HG03159 (cell line): ENCODE results near the gene NGDN.

Source experiments
- ATAC-seq: cut with Tn5 transposase; IDR thresholded peaks from one replicate; pipeline ENCODE4 v1.9.1; 2021; ENCODE audit warnings: mild to moderate bottlenecking, moderate library complexity; ENCODE audit not compliant: unreplicated experiment

NGDN gene

DNA sequence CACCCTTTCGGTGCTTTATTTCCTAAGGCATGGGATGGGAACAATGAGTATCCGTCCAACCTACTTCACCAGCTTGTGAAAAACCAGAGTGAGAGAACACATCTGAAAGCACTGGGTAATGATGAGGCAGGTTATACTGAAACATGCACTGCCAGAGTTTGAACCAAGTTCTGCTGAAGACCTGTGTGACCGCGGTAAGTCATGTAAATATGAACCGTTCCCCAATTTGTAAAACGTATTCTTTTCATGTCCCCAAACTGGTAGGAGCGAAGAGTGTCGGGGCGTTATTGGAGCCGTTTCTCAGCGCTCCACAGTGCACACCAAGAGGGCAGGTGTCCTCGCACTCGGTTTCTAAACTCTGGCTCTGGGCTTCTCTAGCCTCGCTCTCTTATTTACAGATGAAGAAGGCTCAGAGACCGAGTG lies 788 bp upstream of the NGDN start:
- no peak for ATAC-seq

GRCh38 chr14:23469906-23470403 lies 452 bp downstream of the NGDN start:
- no peak for ATAC-seq

GRCh38 chr14:23470947-23471346 lies 1.4 kb downstream of the NGDN start:
- ATAC-seq = no peak

DNA sequence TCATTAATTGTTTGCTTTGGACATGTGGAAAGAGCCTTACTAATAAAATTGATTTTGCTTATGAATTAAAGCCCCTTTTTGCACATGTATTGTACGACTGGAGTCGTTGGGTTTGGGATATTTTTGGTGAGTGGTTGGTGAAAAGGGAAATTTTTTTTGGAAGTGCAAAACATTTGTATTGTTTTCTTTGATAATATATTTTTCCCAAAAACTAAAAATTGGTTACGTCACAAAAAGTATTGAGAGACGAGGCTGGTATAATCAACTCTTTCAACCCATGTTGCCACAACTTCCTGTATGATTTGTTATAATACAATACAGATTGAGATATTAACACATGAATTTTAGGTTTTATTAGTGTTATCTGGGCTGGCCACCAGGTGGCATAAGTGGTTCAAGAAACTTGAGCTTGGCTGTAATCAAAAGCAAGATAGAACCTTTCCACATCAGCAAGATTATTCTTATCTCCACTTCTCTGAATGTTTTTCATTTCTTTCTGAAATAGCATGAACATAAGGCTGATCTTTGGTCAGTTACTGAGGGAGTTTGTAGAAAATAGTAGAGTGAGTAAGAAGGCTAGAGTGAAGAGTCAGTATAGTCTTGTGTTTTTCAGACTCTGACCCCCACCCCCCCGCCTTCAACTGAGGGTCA lies 8.7 kb downstream of the NGDN start:
- ATAC-seq = no peak

DNA sequence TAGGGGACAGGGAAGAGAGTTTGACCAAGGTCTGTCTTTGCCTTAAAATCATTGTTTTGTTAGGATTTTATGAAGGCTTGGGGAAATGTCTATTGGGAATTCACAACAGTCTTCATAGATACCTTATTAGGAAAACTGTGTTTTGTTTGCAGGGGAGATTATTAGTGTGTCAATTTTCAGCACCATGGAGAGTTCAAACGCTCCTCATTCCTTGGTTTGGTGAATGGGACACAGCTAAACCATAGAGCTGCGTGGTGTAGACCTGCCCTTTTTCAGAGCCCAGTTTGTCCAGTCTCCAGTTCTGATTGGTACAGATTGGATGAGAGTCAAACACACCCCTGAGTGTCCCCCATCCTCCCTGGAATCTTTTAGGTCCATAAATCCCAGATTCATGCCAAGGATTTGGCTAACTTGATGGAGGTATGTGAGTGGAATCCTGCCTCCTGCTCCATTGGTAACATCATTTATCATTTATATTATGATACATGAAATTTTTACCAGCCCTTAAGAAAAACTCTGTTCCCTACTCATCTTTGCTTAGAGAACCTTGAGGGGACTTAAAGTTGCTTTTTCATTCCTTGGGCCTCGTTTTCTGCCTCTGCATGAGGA lies 12.0 kb downstream of the NGDN start:
- ATAC-seq = no peak

DNA sequence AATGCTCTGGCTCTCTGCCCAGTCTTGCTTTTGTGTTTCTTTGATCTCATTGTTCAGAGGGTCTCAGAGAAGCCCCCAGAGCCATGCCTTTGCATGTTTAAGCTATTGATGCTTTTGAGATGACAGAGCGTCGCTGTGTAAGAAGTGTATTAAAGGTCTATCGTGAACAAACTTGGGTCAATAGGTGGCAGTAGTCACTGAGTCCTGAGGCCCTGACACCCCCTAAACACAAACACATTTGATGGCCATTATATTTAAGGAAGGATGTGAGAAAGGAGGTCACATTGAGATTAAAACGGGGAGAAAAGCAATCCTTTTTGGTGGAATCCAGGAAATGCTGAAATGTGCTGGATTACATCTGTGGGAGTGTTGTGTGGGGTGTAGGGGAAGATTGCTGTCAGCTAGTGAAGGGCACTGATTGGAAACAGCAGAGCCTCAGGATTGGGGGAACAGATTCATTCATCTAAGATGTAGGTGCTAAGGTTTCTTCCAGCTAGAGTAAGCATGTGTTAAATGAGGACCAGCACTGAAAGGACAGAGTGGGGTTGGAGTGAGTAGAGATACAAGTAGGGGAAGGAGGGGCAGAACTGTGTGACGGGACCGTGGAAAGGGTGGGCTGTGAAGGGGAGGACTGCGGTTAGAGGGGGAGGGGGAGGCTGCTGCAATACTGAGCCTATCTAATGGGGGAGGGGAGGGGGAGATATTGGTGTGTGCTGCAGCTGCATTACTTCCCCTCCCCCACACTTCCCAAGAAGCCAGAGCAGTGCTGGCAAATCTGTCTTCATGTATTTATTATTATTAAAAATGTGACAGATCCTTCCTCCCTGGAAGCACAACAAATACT lies 12.7 kb downstream of the NGDN start:
- ATAC-seq = no peak

GRCh38 chr14:23482823-23483148 lies 13.3 kb downstream of the NGDN start:
- no peak for ATAC-seq

DNA sequence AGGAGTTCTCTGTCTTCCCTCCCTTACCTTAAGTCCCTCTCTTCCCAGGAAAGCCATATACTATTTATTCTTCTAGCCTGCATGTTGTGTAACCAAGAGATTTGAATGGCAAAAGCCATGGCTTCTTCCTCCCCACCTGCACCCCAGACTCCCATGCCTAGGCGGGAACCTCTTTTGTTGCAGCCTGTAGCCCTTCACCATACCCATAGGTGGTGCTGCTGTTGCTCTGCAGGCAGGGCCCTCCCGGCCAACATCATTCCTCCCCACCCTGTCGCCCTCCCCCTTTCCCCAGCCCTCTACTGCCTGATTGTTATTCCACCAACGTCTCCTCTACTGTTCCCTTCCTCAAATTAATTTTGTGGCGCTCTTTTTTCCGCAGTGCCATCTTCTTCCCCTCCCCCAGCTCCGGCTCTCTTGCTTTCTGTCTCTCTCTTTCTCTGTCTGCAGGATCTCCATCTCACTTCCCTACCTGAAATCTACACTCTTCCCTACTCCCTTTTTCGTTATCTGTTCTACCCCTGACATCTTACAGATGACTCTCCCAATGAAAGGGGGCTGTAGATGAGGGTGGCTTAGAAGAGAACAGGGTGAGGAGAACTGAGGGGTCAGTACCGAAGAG lies 13.8 kb downstream of the NGDN start:
- ATAC-seq = no peak

DNA sequence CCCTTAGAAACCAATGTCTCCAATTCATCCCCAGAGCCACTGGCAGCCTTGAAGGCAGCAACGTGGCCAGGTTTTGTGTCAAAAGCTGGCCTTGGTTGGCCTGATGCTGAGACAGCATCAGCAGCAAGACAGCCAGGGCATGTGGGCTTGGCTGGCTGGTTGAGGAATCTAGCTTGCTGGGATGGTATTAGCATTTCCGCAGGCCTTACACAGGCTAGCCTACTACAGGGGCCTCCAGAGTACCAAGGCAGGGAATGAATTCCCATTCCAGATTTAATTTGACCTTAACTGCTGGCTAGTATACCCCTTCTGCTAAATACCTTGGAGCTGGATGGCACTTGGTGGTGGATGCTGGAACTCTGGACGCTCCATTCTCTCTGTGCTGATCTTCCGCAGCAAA lies 15.8 kb downstream of the NGDN start:
- ATAC-seq = no peak

DNA sequence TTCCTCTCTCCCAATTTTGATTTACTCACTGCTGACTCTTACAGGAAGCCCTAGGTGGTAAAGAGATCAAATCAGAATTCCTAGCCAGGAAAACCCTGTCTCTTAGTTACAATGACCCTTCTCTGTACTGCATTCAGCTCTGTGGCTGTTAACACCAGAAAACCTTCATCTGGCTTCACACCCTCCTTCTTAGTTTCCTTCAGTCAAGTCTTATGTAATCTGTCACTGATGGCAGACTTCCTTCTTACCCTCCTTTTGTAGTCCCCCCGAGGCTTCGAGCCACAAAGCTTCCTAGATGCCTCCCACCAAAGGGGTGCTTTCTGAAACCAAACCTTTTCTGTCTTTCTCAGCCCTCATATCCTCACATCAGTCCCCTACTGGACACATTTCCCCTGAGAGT lies 16.5 kb downstream of the NGDN start:
- ATAC-seq = no peak

DNA sequence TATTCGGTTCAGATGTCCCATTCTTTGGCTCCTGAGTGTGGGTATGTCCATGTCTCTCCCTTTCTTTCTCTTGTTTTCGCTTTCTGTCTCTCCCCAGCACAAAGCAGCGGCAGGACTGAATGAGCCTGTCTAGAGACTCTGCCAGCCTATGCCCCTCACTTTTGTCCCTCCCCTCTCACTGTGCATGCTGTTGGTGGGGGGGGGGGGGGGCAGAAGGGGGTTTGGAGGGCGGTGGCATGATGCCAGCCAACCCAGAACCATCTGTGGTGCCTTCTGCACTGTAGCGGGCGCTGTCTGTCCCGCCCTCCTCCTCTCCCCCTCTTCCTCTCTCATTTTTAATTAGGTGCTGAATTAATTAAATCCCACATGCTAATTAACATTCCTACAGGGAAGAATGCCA lies 17.7 kb downstream of the NGDN start:
- ATAC-seq = no peak

DNA sequence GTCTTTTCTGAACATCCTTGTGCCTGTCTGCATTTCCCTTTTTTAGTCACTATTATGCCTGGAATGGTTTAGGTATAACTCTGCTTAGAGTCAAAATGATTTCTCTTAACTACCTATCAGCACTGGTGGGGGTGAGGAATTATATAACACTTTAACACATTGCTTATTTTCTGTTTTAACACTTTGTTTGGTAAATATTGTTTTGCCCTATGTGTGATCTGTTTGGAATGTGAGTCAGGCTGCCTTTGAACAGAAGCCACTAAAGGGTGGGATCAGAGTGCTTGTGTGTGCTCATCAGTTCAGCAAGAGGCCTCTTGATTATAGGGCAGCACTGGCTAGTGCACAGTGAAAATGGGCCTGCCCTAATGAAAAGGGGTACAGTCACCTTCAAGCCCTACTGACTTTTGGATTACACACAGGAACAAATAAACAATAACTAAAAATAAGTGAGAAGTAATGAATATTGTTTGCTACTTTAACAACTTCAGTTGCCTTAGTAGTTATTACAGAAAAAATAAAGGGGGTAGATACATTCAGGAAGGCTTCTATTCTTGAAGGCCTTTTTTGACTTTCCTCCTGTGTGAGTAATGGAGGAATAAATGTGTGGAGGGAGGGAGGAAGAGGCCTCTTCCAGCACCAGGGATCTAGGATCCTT lies 23.2 kb downstream of the NGDN start:
- no peak for ATAC-seq

DNA sequence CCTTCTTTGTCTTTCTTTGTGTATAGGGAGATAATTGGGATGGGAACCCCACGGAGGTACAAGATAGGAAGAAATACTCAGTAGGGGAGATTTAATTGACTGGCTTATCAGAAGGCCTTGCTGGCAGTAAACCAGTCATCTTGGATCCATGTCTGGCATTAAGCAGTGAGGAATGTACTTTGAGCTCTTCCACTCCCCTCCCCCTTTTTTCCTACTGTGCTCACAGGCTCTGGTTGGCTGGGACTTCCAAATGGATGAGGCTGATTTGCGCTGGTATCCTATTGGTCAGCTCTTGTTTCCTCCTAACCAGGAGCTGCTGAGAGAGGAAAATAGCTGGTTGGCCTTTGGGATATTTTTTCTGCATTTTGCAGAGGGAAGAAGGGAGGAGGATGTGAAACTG lies 24.7 kb downstream of the NGDN start:
- ATAC-seq = no peak

GRCh38 chr14:23512156-23512555 lies 42.7 kb downstream of the NGDN start:
- no peak for ATAC-seq

- ATAC-seq = no peak
Measured at GRCh38 chr14:23513005-23513817, 43.7 kb downstream of the NGDN start.

DNA sequence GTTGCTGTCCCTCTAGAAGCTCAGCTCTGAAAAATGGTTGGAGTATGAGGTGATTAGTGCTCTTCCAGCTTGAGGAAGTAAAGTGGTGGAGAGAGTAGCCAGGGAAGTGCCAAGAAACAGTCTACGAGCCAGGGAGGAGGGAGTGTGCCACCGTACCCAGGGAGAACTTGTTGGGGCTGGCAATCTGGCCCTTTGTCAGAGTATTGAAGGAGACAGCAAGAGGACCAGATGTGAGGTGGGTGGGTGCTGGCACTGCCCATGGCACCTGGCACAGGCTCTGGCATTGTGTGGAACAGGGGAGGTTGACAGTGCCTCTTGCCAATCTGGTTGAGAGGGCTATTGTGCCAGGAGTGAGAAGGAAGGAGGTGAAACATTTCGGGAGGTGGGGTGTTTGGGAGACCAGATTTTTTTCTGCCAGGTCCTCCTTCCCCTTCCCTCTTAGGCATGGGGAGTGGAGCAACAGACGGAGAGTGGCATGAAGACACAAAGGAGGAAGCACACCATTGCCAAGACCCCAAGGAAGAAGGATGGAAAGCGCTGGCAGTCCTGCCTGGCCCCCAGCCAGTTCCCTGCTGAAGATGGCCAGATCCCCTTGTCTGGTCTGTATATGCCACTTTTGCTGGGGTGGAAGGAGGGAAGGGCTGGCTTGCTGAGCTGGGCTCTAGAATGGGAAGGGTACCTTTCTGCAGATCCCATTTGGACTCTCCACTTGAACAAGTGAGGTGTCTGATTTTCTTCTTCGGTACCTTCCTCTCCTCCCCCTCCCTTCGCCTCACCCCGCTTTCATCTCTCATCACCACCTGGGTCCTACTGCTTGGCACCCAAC lies 44.5 kb downstream of the NGDN start:
- no peak for ATAC-seq

DNA sequence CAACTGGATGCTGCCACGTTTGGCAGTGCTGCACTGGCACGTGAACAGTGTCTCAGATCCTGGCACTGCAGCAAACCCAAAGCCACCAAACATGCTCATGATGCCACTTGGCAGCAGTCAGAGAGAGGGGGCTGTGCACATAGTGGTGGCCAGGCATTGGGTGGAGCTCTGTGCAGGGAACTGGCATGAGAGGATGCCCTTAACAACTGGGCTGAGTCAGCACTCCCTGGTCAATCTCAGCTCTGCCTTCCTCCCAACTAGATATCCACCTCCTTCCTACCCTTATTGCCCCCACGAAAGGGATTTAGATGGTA lies 45.1 kb downstream of the NGDN start:
- no peak for ATAC-seq

- ATAC-seq = no peak
Measured at GRCh38 chr14:23517650-23518326, 48.3 kb downstream of the NGDN start.

DNA sequence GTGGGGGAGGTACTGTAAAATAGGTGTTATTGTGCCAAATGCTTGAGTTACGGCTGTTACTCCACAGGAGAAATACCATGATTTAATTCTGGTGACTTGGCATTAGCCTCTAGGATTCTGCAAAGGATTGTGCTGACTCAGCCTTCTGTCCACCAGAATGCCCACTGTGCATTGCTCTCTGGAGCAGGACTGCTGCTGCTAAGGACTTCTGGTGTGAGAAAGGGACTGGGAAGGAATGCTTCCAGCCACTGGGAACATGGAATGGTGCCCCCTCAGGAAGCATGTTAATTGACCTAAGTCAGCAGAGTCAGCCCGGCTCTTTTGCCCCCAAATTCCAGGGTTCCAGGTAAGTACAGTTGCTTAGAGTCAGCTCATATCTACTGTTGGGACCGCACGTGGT lies 49.2 kb downstream of the NGDN start:
- ATAC-seq = no peak
